ENCODE measurements around the gene LHX5.

GRCh38 chr12:113479590-113480335, 8.1 kb upstream of the LHX5 start:
- no peak for TF ChIP-seq POLR2A (IDR thresholded peaks at IDR 0.05)
- TF ChIP-seq, protein P1, sequence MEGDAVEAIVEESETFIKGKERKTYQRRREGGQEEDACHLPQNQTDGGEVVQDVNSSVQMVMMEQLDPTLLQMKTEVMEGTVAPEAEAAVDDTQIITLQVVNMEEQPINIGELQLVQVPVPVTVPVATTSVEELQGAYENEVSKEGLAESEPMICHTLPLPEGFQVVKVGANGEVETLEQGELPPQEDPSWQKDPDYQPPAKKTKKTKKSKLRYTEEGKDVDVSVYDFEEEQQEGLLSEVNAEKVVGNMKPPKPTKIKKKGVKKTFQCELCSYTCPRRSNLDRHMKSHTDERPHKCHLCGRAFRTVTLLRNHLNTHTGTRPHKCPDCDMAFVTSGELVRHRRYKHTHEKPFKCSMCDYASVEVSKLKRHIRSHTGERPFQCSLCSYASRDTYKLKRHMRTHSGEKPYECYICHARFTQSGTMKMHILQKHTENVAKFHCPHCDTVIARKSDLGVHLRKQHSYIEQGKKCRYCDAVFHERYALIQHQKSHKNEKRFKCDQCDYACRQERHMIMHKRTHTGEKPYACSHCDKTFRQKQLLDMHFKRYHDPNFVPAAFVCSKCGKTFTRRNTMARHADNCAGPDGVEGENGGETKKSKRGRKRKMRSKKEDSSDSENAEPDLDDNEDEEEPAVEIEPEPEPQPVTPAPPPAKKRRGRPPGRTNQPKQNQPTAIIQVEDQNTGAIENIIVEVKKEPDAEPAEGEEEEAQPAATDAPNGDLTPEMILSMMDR (IDR thresholded peaks at IDR 0.05): no peak
